Tibial nerve (tissue), 4 donors: ENCODE measurements around the gene PALS2. TPM values are rescaled to one million over a fixed set of nuclear protein-coding genes. Genes with fewer than 3 reads are reported as not detected.
A peak's percentile ranks its signal among the peaks of the same experiment; 100 is the strongest.

ENCODE experiments used
- DNase-seq, 2 donors: peaks; one replicate each; pipeline ENCODE4 v3.0.0-alpha.2; 2019; ENCODE audit warnings: low spot score in 2 of 2
- H3K27ac ChIP-seq, 4 donors: fragments of 200-600 bp; sonication (generic) in 3 of 4; one replicate each; pipeline ENCODE4 v1.5.1; 2017 to 2019; ENCODE audit warnings: mild to moderate bottlenecking in 1 of 4
- H3K27me3 ChIP-seq, 2 donors: fragments of 200-600 bp; sonication (generic) in 1 of 2; one replicate each; pipeline versions ENCODE4 v1.5.1 to v1.6.0; 2017 to 2019
- H3K36me3 ChIP-seq, 3 donors: fragments of 200-600 bp; sonication (generic); one replicate each; pipeline ENCODE4 v1.5.1; 2018 to 2019
- H3K4me1 ChIP-seq, 4 donors: fragments of 200-600 bp; sonication (generic) in 3 of 4; one replicate each; pipeline ENCODE4 v1.5.1; 2017 to 2019
- H3K4me3 ChIP-seq, 4 donors: fragments of 200-600 bp; sonication (generic) in 3 of 4; one replicate each; pipeline ENCODE4 v1.5.1; 2017 to 2019; ENCODE audit warnings: mild to moderate bottlenecking in 1 of 4, moderate library complexity in 1 of 4
- H3K9me3 ChIP-seq, 4 donors: fragments of 200-600 bp; sonication (generic) in 3 of 4; one replicate each; pipeline ENCODE4 v1.5.1; 2017 to 2019
- CTCF ChIP-seq, 5 experiments: fragments of 200-600 bp in 3 of 5; fragments of 450-650 bp in 2 of 5; sonication (generic) in 3 of 5; IDR thresholded peaks; one replicate each; pipeline ENCODE4 v1.5.1; 2016 to 2019; ENCODE audit warnings: antibody characterized with exemption in 5 of 5, mild to moderate bottlenecking in 3 of 5, moderate library complexity in 2 of 5
- EP300 ChIP-seq, 2 donors: sonication (generic); formaldehyde crosslinking; IDR thresholded peaks; one replicate each; pipeline ENCODE4 v1.6.1; 2017; ENCODE audit warnings: antibody characterized with exemption in 2 of 2, mild to moderate bottlenecking in 1 of 2
- POLR2A ChIP-seq, 2 donors: fragments of 450-650 bp; IDR thresholded peaks; one replicate each; pipeline ENCODE4 v1.6.1; 2017; ENCODE audit warnings: antibody characterized with exemption in 2 of 2, mild to moderate bottlenecking in 2 of 2, moderate library complexity in 2 of 2
- WGBS, 2 donors: methylation state at CpG; one replicate each; pipeline ENCODE4 v1.1.5; 2018; 5-methylcytosine and 5-hydroxymethylcytosine counted together
- total RNA-seq, 4 donors: library from RNA; depleted of rRNA; stranded (reverse); fragments of >200 nt; gene quantifications; one replicate each; pipeline ENCODE4 v1.1.0, GENCODE V29; 2016

PALS2 gene
- total RNA-seq, 4 donors from 2014 or later, result 28.2 to 35.1 (median 31.5) TPM

- WGBS, 2 donors, result 11 to 18% methylated on average over 11 of the region's 11 CpGs
- TF ChIP-seq POLR2A (IDR thresholded peaks at IDR 0.05), result no peak
- no peak for TF ChIP-seq EP300 (IDR thresholded peaks at IDR 0.05)
- no peak for TF ChIP-seq CTCF (IDR thresholded peaks at IDR 0.05)
Observed at GRCh38 chr7:24574386-24574785, 1.1 kb downstream of the PALS2 start.

GRCh38 chr7:24574950-24575349, 1.7 kb downstream of the PALS2 start:
- H3K36me3 ChIP-seq, result no peaks in the 10 kb centered on the region
- H3K27me3 ChIP-seq, result no peaks in the 10 kb centered on the region
- WGBS, 2 donors, result 82 to 83% methylated on average over 4 of the region's 4 CpGs
- H3K4me1 ChIP-seq, result peaks cover 0 to 16% (median 5%) of the 10 kb centered on the region in 4 donors
- H3K9me3 ChIP-seq, result no peaks in the 10 kb centered on the region
- H3K4me3 ChIP-seq, result peak overlapping the region in 2 of 4 donors; percentile 67 to 86
- H3K27ac ChIP-seq, result no peak overlapping the region
- TF ChIP-seq CTCF (IDR thresholded peaks at IDR 0.05) (no peak), POLR2A (IDR thresholded peaks at IDR 0.05) (no peak), EP300 (IDR thresholded peaks at IDR 0.05) (no peak)
- no peak for DNase-seq

More at GRCh38 chr7:24574386-24574785, 1.1 kb downstream of the PALS2 start:
- Histone ChIP-seq H3K4me3 (peak overlapping the region; percentile 54 to 86 (median 72)), H3K27me3 (no peaks in the 10 kb centered on the region), H3K4me1 (peaks cover 0 to 16% (median 5%) of the 10 kb centered on the region in 4 donors), H3K9me3 (no peaks in the 10 kb centered on the region), H3K36me3 (no peaks in the 10 kb centered on the region), H3K27ac (peak overlapping the region; percentile 66 to 92 (median 76))
- DNase-seq, result no peak

GRCh38 chr7:24576171-24577025, 3.1 kb downstream of the PALS2 start:
- H3K27me3 ChIP-seq, result no peaks in the 10 kb centered on the region
- WGBS, 2 donors, result 41 to 48% methylated on average over 2 of the region's 2 CpGs

GRCh38 chr7:24578052-24578451, 4.8 kb downstream of the PALS2 start:
- no peak for TF ChIP-seq EP300 (IDR thresholded peaks at IDR 0.05)
- no peak for TF ChIP-seq CTCF (IDR thresholded peaks at IDR 0.05)
- TF ChIP-seq POLR2A (IDR thresholded peaks at IDR 0.05), result no peak
- H3K4me3 ChIP-seq, result no peak overlapping the region
- H3K4me1 ChIP-seq, result peaks cover 0 to 9% (median 2%) of the 10 kb centered on the region in 4 donors
- peaks cover 0 to 3% (median 0%) of the 10 kb centered on the region in 4 donors for H3K9me3 ChIP-seq
- WGBS, 2 donors, result 81 to 86% methylated on average over 3 of the region's 3 CpGs
- no peaks in the 10 kb centered on the region for H3K36me3 ChIP-seq
- H3K27me3 ChIP-seq, result no peaks in the 10 kb centered on the region
- DNase-seq, result no peak
- no peak overlapping the region for H3K27ac ChIP-seq

More at GRCh38 chr7:24576171-24577025, 3.1 kb downstream of the PALS2 start:
- Histone ChIP-seq H3K9me3 (peaks cover 0 to 1% (median 0%) of the 10 kb centered on the region in 4 donors), H3K4me1 (peaks cover 0 to 16% (median 5%) of the 10 kb centered on the region in 4 donors), H3K27ac (no peak overlapping the region), H3K4me3 (no peak overlapping the region), H3K36me3 (no peaks in the 10 kb centered on the region)
- DNase-seq, result no peak
- no peak for TF ChIP-seq EP300 (IDR thresholded peaks at IDR 0.05)
- peak; percentile 24 to 63 (median 53) for TF ChIP-seq CTCF (IDR thresholded peaks at IDR 0.05)

- TF ChIP-seq CTCF (IDR thresholded peaks at IDR 0.05) (no peak), POLR2A (IDR thresholded peaks at IDR 0.05) (no peak), EP300 (IDR thresholded peaks at IDR 0.05) (no peak)
- Histone ChIP-seq H3K9me3 (peaks cover 0 to 3% (median 0%) of the 10 kb centered on the region in 4 donors), H3K4me1 (no peaks in the 10 kb centered on the region), H3K27me3 (no peaks in the 10 kb centered on the region), H3K36me3 (no peaks in the 10 kb centered on the region), H3K27ac (no peak overlapping the region), H3K4me3 (no peak overlapping the region)
- no peak for DNase-seq
- 63 to 96% methylated on average over 2 of the region's 2 CpGs for WGBS, 2 donors
Observed at GRCh38 chr7:24580283-24580946, 7.2 kb downstream of the PALS2 start.
